ENCODE measurements around the gene RBPJL. TPM values are rescaled to one million over a fixed set of nuclear protein-coding genes. Genes with fewer than 3 reads are reported as not detected.

RBPJL gene
- total RNA-seq, 1 donor from 2014 or later: not detected

DNA sequence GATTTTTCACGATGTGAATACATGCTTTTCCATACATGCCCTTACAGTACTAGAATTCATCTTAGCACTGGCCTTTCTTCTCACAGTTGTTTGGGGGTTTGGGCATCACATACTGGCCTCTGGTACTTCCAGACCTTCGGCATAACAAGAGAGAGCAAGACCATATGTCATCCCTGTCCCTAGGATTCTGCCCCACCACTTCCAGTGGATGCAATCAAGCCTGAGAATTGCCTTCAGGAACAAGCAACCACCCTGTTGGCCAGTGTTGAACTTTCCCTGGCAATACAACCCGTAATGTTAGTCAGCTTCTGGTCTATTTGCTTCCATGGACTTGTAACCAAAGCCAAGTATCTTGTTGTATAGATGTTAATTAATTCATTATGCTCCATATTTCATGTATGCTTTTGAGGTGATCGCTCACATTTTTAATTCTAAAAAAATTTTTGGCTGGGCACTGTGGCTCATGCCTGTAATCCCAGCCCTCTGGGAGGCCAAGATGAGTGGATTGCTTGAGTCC lies 36.8 kb upstream of the RBPJL start:
- Mint-ChIP-seq H3K27ac (no peak overlapping the region), H3K9me3 (no peaks in the 10 kb centered on the region), H3K4me3 (no peak overlapping the region), H3K27me3 (ENCODE audit: insufficient read depth, low read depth) (peaks cover 2% of the 10 kb centered on the region), H3K36me3 (no peaks in the 10 kb centered on the region), H3K4me1 (peaks cover 6% of the 10 kb centered on the region)
- DNase-seq (ENCODE audit: low spot score): no peak
- Histone ChIP-seq H4K20me1 (ENCODE audit: low read depth) (no peaks in the 10 kb centered on the region), H3K4me2 (no peak overlapping the region), H3K27me3 (no peaks in the 10 kb centered on the region), H3F3A (ENCODE audit: low read depth) (no peaks in the 10 kb centered on the region), H3K27ac (no peak overlapping the region), H3K4me3 (no peak overlapping the region), H3K4me1 (no peaks in the 10 kb centered on the region), H3K9me3 (ENCODE audit: low read depth) (no peaks in the 10 kb centered on the region), H3K9ac (no peak overlapping the region), H3K36me3 (no peaks in the 10 kb centered on the region), H2AFZ (replicated peaks) (no peak overlapping the region), H3K79me2 (ENCODE audit: low read depth) (no peaks in the 10 kb centered on the region)
- TF ChIP-seq, protein P1, sequence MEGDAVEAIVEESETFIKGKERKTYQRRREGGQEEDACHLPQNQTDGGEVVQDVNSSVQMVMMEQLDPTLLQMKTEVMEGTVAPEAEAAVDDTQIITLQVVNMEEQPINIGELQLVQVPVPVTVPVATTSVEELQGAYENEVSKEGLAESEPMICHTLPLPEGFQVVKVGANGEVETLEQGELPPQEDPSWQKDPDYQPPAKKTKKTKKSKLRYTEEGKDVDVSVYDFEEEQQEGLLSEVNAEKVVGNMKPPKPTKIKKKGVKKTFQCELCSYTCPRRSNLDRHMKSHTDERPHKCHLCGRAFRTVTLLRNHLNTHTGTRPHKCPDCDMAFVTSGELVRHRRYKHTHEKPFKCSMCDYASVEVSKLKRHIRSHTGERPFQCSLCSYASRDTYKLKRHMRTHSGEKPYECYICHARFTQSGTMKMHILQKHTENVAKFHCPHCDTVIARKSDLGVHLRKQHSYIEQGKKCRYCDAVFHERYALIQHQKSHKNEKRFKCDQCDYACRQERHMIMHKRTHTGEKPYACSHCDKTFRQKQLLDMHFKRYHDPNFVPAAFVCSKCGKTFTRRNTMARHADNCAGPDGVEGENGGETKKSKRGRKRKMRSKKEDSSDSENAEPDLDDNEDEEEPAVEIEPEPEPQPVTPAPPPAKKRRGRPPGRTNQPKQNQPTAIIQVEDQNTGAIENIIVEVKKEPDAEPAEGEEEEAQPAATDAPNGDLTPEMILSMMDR (IDR thresholded peaks at IDR 0.05): no peak
- TF ChIP-seq EZH2phosphoT487 (IDR thresholded peaks at IDR 0.05) (no peak), EZH2 (IDR thresholded peaks at IDR 0.05) (no peak)

DNA sequence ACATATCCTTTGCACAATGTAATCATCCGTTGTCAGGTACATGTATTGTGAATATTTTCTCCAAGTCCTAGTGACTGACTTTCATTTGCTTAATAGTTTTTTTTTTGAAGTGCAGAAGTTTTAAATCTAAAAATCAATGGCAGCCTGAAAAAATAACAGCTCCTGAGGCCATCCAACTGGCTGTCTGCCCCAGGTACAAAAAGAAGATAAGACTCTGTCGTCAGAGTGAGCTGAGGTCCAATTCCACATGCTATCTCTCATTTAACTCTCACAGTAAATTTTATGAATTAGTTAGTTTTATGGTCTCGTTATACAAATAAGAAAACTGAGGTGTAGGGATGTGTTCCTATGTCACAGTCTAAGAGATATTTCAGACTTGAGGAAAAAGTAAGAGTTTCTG lies 31.3 kb upstream of the RBPJL start:
- Histone ChIP-seq H3K9me3 (ENCODE audit: low read depth) (no peaks in the 10 kb centered on the region), H3K27me3 (no peaks in the 10 kb centered on the region), H3K79me2 (ENCODE audit: low read depth) (no peaks in the 10 kb centered on the region), H3K27ac (no peak overlapping the region), H3F3A (ENCODE audit: low read depth) (no peaks in the 10 kb centered on the region), H2AFZ (replicated peaks) (no peak overlapping the region), H3K9ac (no peak overlapping the region), H3K36me3 (no peaks in the 10 kb centered on the region), H4K20me1 (ENCODE audit: low read depth) (no peaks in the 10 kb centered on the region), H3K4me2 (no peak overlapping the region), H3K4me3 (no peak overlapping the region), H3K4me1 (no peaks in the 10 kb centered on the region)
- H3K27ac Mint-ChIP-seq: no peak overlapping the region
- no peaks in the 10 kb centered on the region for H3K36me3 Mint-ChIP-seq
- no peaks in the 10 kb centered on the region for H3K4me1 Mint-ChIP-seq
- no peak for TF ChIP-seq EZH2 (IDR thresholded peaks at IDR 0.05)
- no peaks in the 10 kb centered on the region for H3K27me3 Mint-ChIP-seq (ENCODE audit: insufficient read depth, low read depth)
- DNase-seq (ENCODE audit: low spot score): no peak
- H3K9me3 Mint-ChIP-seq: no peaks in the 10 kb centered on the region
- no peak overlapping the region for H3K4me3 Mint-ChIP-seq

DNA sequence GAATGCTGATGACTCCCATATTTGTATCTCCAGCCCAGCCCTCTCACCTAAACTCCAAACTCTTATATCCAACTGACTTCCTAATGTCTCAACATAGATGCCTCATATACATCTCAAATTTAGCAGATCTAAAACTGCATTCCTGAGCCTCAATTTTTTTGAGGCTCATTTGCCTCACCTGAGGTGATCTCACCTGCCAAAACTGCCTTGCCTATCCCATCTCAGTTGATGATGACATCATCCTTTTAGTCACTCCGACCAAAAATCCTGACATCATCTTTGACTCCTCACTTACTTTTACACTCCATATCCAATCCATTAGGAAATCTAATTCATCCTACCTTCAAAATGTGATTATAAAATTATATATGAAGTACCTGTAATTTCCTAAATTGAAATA lies 26.6 kb upstream of the RBPJL start:
- Histone ChIP-seq H2AFZ (replicated peaks) (no peak overlapping the region), H3K9me3 (ENCODE audit: low read depth) (no peaks in the 10 kb centered on the region), H3F3A (ENCODE audit: low read depth) (no peaks in the 10 kb centered on the region), H3K27me3 (no peaks in the 10 kb centered on the region), H3K4me2 (no peak overlapping the region), H4K20me1 (ENCODE audit: low read depth) (no peaks in the 10 kb centered on the region), H3K4me1 (no peaks in the 10 kb centered on the region), H3K4me3 (no peak overlapping the region), H3K36me3 (no peaks in the 10 kb centered on the region), H3K9ac (no peak overlapping the region), H3K79me2 (ENCODE audit: low read depth) (no peaks in the 10 kb centered on the region), H3K27ac (no peak overlapping the region)
- peaks cover 2% of the 10 kb centered on the region for H3K4me1 Mint-ChIP-seq
- no peak overlapping the region for H3K27ac Mint-ChIP-seq
- H3K4me3 Mint-ChIP-seq: no peak overlapping the region
- peaks cover 6% of the 10 kb centered on the region for H3K27me3 Mint-ChIP-seq (ENCODE audit: insufficient read depth, low read depth)
- DNase-seq (ENCODE audit: low spot score): no peak
- no peak for TF ChIP-seq EZH2phosphoT487 (IDR thresholded peaks at IDR 0.05)
- TF ChIP-seq, protein P1 (IDR thresholded peaks at IDR 0.05): no peak
- no peak for TF ChIP-seq EZH2 (IDR thresholded peaks at IDR 0.05)
- no peaks in the 10 kb centered on the region for H3K36me3 Mint-ChIP-seq
- no peaks in the 10 kb centered on the region for H3K9me3 Mint-ChIP-seq

DNA sequence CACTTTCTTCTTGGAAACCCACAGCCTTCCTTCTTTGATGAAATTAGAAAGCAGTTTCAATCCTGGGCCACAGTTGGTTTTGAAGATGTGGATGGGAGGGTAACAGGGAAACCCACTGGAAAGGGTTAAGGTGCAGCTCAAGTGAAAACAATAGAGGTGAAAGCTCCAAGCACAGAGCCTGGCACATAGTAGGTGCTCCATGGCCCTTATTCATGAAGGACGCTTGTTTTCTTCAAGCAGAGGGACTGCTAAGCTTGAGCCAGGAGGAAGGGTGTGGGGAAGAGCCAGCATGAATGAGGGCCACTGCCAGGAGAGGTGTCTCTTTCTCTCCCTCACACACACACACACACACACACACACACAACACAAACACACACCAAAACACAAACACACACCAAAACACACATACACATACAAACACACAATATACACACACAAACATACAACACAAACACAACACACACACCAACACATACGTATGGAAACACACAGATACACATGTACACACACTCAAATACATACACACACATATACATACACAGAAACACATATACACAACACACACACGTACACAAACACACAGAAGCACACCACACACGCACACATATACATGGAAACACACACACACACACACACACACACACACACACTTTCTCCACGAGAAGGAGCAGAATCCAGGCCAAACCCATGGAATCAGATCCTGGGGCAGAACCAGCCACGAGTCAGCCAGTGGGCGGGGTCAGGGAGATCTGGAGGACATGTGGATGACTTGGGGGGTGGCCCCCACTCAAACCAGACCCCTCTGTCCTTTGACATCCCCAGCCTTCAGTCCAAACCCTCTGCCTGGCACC lies 23.7 kb upstream of the RBPJL start:
- H3K4me2 ChIP-seq: no peak overlapping the region
- peaks cover 10% of the 10 kb centered on the region for H3K27me3 Mint-ChIP-seq (ENCODE audit: insufficient read depth, low read depth)
- no peak overlapping the region for H3K27ac ChIP-seq
- H3K27ac Mint-ChIP-seq: peak overlapping the region; percentile 10
- no peak for DNase-seq (ENCODE audit: low spot score)
- peaks cover 2% of the 10 kb centered on the region for H3K4me1 Mint-ChIP-seq
- H3K4me3 Mint-ChIP-seq: no peak overlapping the region
- no peaks in the 10 kb centered on the region for H3K9me3 ChIP-seq (ENCODE audit: low read depth)
- H3K36me3 Mint-ChIP-seq: no peaks in the 10 kb centered on the region
- H3K79me2 ChIP-seq (ENCODE audit: low read depth): no peaks in the 10 kb centered on the region
- H3K9me3 Mint-ChIP-seq: no peaks in the 10 kb centered on the region
- H3K9ac ChIP-seq: no peak overlapping the region
- no peak for TF ChIP-seq EZH2 (IDR thresholded peaks at IDR 0.05)
- no peak for TF ChIP-seq EZH2phosphoT487 (IDR thresholded peaks at IDR 0.05)
- TF ChIP-seq, protein P1 (IDR thresholded peaks at IDR 0.05): no peak
- no peaks in the 10 kb centered on the region for H3K27me3 ChIP-seq
- no peaks in the 10 kb centered on the region for H3F3A ChIP-seq (ENCODE audit: low read depth)
- H3K4me3 ChIP-seq: no peak overlapping the region
- no peaks in the 10 kb centered on the region for H4K20me1 ChIP-seq (ENCODE audit: low read depth)
- H3K4me1 ChIP-seq: no peaks in the 10 kb centered on the region
- no peak overlapping the region for H2AFZ ChIP-seq (replicated peaks)
- H3K36me3 ChIP-seq: no peaks in the 10 kb centered on the region

All from neural progenitor cell (in vitro differentiated cells).